HepG2 (cell line): ENCODE measurements around the gene PRR30. TPM values are rescaled to one million over a fixed set of nuclear protein-coding genes. Genes with fewer than 3 reads are reported as not detected.
A peak's percentile ranks its signal among the peaks of the same experiment; 100 is the strongest.

Source experiments
- CCDC6 ChIP-seq: sonication (generic); formaldehyde crosslinking; IDR thresholded peaks from 2 replicates; pipeline ENCODE4 v1.8.1; 2022; ENCODE audit warnings: mild to moderate bottlenecking, missing genetic modification reagents, moderate library complexity
- HHEX ChIP-seq: IDR thresholded peaks from 2 replicates; pipeline ENCODE4 v1.6.1; 2016; ENCODE audit warnings: control low read depth
- RAD21 ChIP-seq: fragments of 450-650 bp; formaldehyde crosslinking; IDR thresholded peaks from 2 replicates; pipeline ENCODE4 v1.5.0; 2020; ENCODE audit warnings: mild to moderate bottlenecking
- RORA ChIP-seq: sonication (generic); formaldehyde crosslinking; IDR thresholded peaks from 2 replicates; pipeline ENCODE4 v1.5.0; 2020; ENCODE audit warnings: mild to moderate bottlenecking, missing genetic modification reagents, moderate library complexity
- SMYD3 ChIP-seq: sonication (generic); formaldehyde crosslinking; IDR thresholded peaks from 2 replicates; pipeline ENCODE4 v1.8.1; 2023; ENCODE audit warnings: mild to moderate bottlenecking, missing genetic modification reagents
- TCF12 ChIP-seq, 2 experiments: fragments of 450-650 bp in 1 of 2; sonication (generic) in 1 of 2; formaldehyde crosslinking in 1 of 2; IDR thresholded peaks; 2 replicates each; pipeline versions ENCODE4 v1.6.1 to v1.8.0; 2017 to 2022; ENCODE audit warnings: antibody characterized with exemption in 1 of 2, mild to moderate bottlenecking in 1 of 2, missing genetic modification reagents in 1 of 2, moderate library complexity in 1 of 2
- ZNF329 ChIP-seq: sonication (generic); formaldehyde crosslinking; IDR thresholded peaks from 2 replicates; pipeline ENCODE4 v1.9.0; 2021; ENCODE audit warnings: low read depth, mild to moderate bottlenecking, missing genetic modification reagents
- ZNF7 ChIP-seq: IDR thresholded peaks from 2 replicates; pipeline ENCODE4 v1.6.1; 2016; ENCODE audit warnings: missing biosample characterization, missing genetic modification reagents
- polyA plus RNA-seq, 8 experiments: library from polyadenylated mRNA; depleted of rRNA in 3 of 8; stranded (reverse) in 7 of 8; unstranded in 1 of 8; fragments of >200 nt; fragmentation: Illumina TruSeq in 4 of 8; extraction: Trizol in 4 of 8; gene quantifications; 2 replicates each; pipeline versions ENCODE4 v1.2.1 to v1.2.3, GENCODE V29; 2011 to 2016; ENCODE audit warnings: low read depth in 4 of 8, missing spikeins in 1 of 8, mixed read lengths in 1 of 8; ENCODE audit not compliant: insufficient read depth in 1 of 8
- total RNA-seq, 5 experiments: library from RNA; depleted of rRNA; stranded (reverse); fragments of >200 nt; fragmentation: Illumina TruSeq; extraction: Trizol; gene quantifications; 2 replicates each; pipeline ENCODE4 v1.2.3, GENCODE V29; 2016; ENCODE audit warnings: low read depth in 1 of 5
- TF ChIP-seq, protein P1 (sequence below): sonication (generic); formaldehyde crosslinking; IDR thresholded peaks from 2 replicates; pipeline ENCODE4 v1.4.0; 2020; ENCODE audit warnings: missing genetic modification reagents
- TF ChIP-seq, protein P2 (sequence below): IDR thresholded peaks from 2 replicates; pipeline ENCODE4 v1.6.1; 2012; ENCODE audit warnings: low read depth, low read length, improper control_type of control experiment
- TF ChIP-seq, protein P3 (sequence below): sonication (generic); formaldehyde crosslinking; IDR thresholded peaks from 2 replicates; pipeline ENCODE4 v1.4.0; 2020; ENCODE audit warnings: mild to moderate bottlenecking, missing genetic modification reagents

PRR30 gene
- total and polyA plus RNA-seq, 2 of the 13 experiments (the other 11 are each of a cell fraction or from before 2014, with no cell fraction given): not detected

- TF ChIP-seq CCDC6 (CRISPR knock-in tag) (peak; percentile 72; the same call in 1 of the 2 replicates), ZNF329 (CRISPR knock-in tag) (0 out of 2 replicates have a peak, but pooled peaks have one; percentile 40), RAD21 (CRISPR knock-in tag) (no peak), SMYD3 (CRISPR knock-in tag) (no peak), HHEX (CRISPR knock-in tag) (no peak), ZNF7 (CRISPR knock-in tag) (no peak), RORA (CRISPR knock-in tag) (no peak), TCF12 (IDR thresholded peaks at IDR 0.05) (no peak), TCF12 (CRISPR knock-in tag; IDR thresholded peaks at IDR 0.05) (no peak)
- TF ChIP-seq, protein P1, sequence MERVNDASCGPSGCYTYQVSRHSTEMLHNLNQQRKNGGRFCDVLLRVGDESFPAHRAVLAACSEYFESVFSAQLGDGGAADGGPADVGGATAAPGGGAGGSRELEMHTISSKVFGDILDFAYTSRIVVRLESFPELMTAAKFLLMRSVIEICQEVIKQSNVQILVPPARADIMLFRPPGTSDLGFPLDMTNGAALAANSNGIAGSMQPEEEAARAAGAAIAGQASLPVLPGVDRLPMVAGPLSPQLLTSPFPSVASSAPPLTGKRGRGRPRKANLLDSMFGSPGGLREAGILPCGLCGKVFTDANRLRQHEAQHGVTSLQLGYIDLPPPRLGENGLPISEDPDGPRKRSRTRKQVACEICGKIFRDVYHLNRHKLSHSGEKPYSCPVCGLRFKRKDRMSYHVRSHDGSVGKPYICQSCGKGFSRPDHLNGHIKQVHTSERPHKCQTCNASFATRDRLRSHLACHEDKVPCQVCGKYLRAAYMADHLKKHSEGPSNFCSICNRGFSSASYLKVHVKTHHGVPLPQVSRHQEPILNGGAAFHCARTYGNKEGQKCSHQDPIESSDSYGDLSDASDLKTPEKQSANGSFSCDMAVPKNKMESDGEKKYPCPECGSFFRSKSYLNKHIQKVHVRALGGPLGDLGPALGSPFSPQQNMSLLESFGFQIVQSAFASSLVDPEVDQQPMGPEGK: 0 out of 2 replicates have a peak, but pooled peaks have one; percentile 8
- TF ChIP-seq, protein P2, sequence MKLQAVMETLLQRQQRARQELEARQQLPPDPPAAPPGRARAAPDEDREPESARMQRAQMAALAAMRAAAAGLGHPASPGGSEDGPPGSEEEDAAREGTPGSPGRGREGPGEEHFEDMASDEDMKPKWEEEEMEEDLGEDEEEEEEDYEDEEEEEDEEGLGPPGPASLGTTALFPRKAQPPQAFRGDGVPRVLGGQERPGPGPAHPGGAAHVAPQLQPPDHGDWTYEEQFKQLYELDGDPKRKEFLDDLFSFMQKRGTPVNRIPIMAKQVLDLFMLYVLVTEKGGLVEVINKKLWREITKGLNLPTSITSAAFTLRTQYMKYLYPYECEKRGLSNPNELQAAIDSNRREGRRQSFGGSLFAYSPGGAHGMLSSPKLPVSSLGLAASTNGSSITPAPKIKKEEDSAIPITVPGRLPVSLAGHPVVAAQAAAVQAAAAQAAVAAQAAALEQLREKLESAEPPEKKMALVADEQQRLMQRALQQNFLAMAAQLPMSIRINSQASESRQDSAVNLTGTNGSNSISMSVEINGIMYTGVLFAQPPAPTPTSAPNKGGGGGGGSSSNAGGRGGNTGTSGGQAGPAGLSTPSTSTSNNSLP: no peak
- TF ChIP-seq, protein P3, sequence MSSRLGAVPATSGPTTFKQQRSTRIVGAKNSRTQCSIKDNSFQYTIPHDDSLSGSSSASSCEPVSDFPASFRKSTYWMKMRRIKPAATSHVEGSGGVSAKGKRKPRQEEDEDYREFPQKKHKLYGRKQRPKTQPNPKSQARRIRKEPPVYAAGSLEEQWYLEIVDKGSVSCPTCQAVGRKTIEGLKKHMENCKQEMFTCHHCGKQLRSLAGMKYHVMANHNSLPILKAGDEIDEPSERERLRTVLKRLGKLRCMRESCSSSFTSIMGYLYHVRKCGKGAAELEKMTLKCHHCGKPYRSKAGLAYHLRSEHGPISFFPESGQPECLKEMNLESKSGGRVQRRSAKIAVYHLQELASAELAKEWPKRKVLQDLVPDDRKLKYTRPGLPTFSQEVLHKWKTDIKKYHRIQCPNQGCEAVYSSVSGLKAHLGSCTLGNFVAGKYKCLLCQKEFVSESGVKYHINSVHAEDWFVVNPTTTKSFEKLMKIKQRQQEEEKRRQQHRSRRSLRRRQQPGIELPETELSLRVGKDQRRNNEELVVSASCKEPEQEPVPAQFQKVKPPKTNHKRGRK (CRISPR knock-in tag): no peak
Measured at GRCh38 chr2:27128668-27129571, 10.3 kb downstream of the PRR30 start (continued).
